ENCODE results near the gene ZNF775. TPM values are rescaled to one million over a fixed set of nuclear protein-coding genes. Genes with fewer than 3 reads are reported as not detected.

ZNF775 gene
- total RNA-seq, 1 donor from 2014 or later, result 10.1 TPM

GRCh38 chr7:150358988-150359621, 20.0 kb upstream of the ZNF775 start:
- TF ChIP-seq, protein P1, sequence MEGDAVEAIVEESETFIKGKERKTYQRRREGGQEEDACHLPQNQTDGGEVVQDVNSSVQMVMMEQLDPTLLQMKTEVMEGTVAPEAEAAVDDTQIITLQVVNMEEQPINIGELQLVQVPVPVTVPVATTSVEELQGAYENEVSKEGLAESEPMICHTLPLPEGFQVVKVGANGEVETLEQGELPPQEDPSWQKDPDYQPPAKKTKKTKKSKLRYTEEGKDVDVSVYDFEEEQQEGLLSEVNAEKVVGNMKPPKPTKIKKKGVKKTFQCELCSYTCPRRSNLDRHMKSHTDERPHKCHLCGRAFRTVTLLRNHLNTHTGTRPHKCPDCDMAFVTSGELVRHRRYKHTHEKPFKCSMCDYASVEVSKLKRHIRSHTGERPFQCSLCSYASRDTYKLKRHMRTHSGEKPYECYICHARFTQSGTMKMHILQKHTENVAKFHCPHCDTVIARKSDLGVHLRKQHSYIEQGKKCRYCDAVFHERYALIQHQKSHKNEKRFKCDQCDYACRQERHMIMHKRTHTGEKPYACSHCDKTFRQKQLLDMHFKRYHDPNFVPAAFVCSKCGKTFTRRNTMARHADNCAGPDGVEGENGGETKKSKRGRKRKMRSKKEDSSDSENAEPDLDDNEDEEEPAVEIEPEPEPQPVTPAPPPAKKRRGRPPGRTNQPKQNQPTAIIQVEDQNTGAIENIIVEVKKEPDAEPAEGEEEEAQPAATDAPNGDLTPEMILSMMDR (IDR thresholded peaks at IDR 0.05; ENCODE audit: insufficient read depth, low read length, poor library complexity, severe bottlenecking), result no peak
- H3K36me3 ChIP-seq (ENCODE audit: control insufficient read depth, insufficient read depth, low read length), result no peaks in the 10 kb centered on the region
- no peak overlapping the region for H3K4me3 ChIP-seq (ENCODE audit: low read depth, low read length)
- DNase-seq (ENCODE audit: low read depth), result no peak
- H3K27me3 ChIP-seq (ENCODE audit: control insufficient read depth, insufficient read depth, low read length), result no peaks in the 10 kb centered on the region

GRCh38 chr7:150359622-150360362, 19.3 kb upstream of the ZNF775 start:
- no peak for DNase-seq (ENCODE audit: low read depth)
- TF ChIP-seq, protein P1 (IDR thresholded peaks at IDR 0.05; ENCODE audit: insufficient read depth, low read length, poor library complexity, severe bottlenecking), result no peak
- no peaks in the 10 kb centered on the region for H3K27me3 ChIP-seq (ENCODE audit: control insufficient read depth, insufficient read depth, low read length)
- H3K4me3 ChIP-seq (ENCODE audit: low read depth, low read length), result no peak overlapping the region
- H3K36me3 ChIP-seq (ENCODE audit: control insufficient read depth, insufficient read depth, low read length), result no peaks in the 10 kb centered on the region

GRCh38 chr7:150360363-150361058, 18.6 kb upstream of the ZNF775 start:
- Histone ChIP-seq H3K36me3 (ENCODE audit: control insufficient read depth, insufficient read depth, low read length) (no peaks in the 10 kb centered on the region), H3K27me3 (ENCODE audit: control insufficient read depth, insufficient read depth, low read length) (no peaks in the 10 kb centered on the region), H3K4me3 (ENCODE audit: low read depth, low read length) (no peak overlapping the region)
- TF ChIP-seq, protein P1 (IDR thresholded peaks at IDR 0.05; ENCODE audit: insufficient read depth, low read length, poor library complexity, severe bottlenecking), result no peak
- DNase-seq (ENCODE audit: low read depth), result no peak

DNA sequence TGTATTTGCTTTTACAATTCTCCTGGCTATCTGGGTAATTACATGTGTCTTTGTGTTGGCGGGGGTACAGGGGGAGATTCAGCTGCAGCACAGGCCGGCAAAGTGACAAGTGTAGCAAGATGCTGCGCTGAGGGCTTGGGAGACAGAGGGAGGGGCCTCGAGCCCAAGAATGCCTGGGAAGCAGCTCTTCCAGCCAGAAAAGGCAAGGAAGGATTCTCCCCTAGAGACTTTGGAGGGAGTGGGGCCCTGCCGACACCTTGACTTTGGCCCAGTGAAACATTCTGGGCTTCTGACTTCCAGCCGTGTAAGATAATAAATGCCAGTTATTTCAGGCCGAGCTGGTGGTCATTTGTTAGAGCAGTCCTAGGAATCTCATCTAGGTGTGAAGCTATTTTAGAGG, 17.7 kb upstream of the ZNF775 start:
- TF ChIP-seq, protein P1 (IDR thresholded peaks at IDR 0.05; ENCODE audit: insufficient read depth, low read length, poor library complexity, severe bottlenecking), result no peak

DNA sequence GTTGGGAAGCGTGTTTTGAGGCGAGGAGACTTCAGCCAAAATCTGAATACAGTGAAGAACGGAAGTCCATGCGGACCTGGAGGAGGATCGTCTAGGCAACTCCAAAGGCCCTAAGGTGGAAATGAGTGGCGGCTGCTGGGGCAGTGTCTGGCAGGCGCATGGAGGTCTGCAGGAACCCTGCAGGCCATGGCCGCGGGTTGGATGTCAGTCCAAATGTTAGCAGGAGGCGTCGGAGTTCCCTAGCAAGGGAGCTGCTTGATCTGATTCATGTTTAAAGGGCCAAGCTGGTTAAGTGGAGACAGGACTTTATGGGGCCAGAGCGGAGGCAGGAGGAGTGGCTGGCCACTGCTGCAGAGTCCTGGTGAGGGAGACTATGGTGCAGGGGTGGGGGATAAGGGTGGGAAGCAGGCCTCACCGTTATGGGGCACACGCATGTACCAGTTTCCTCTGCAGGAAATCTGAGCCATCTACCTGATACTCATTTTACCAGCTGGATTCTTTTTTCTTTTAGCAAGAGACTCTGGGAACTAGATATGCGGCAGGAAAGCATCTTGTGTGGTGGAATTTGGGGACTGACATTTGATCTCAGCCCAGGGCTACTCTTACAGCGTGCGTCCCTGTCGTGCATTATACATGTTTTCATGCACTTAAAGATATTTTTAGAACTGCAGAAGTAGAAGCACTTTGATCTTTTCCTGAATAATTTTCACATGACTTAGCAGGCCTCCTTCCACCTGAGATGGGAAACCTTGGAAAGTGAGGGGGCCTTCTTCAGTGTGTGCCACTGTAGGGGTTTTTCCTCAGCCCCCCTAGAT, 17.1 kb upstream of the ZNF775 start:
- no peak for DNase-seq (ENCODE audit: low read depth)
- no peaks in the 10 kb centered on the region for H3K27me3 ChIP-seq (ENCODE audit: control insufficient read depth, insufficient read depth, low read length)
- H3K4me3 ChIP-seq (ENCODE audit: low read depth, low read length), result no peak overlapping the region
- H3K36me3 ChIP-seq (ENCODE audit: control insufficient read depth, insufficient read depth, low read length), result no peaks in the 10 kb centered on the region
- TF ChIP-seq, protein P1 (IDR thresholded peaks at IDR 0.05; ENCODE audit: insufficient read depth, low read length, poor library complexity, severe bottlenecking), result no peak

More for the DNA sequence above, 17.7 kb upstream of the ZNF775 start:
- Histone ChIP-seq H3K27me3 (ENCODE audit: control insufficient read depth, insufficient read depth, low read length) (no peaks in the 10 kb centered on the region), H3K4me3 (ENCODE audit: low read depth, low read length) (no peak overlapping the region), H3K36me3 (ENCODE audit: control insufficient read depth, insufficient read depth, low read length) (no peaks in the 10 kb centered on the region)
- DNase-seq (ENCODE audit: low read depth), result no peak
